Stimulated activated CD8-positive, alpha-beta memory T cell treated with anti-CD3 and anti-CD28 coated beads, Interleukin-7, amount 100 ng/mL, for 4 hours (primary cell): ENCODE measurements around the gene CCL11.

Experiments used
- DNase-seq, 2 donors: peaks; one replicate each; pipeline ENCODE4 v3.0.0-alpha.2; 2020; ENCODE audit warnings: low read depth in 2 of 2

The CCL11 gene

DNA sequence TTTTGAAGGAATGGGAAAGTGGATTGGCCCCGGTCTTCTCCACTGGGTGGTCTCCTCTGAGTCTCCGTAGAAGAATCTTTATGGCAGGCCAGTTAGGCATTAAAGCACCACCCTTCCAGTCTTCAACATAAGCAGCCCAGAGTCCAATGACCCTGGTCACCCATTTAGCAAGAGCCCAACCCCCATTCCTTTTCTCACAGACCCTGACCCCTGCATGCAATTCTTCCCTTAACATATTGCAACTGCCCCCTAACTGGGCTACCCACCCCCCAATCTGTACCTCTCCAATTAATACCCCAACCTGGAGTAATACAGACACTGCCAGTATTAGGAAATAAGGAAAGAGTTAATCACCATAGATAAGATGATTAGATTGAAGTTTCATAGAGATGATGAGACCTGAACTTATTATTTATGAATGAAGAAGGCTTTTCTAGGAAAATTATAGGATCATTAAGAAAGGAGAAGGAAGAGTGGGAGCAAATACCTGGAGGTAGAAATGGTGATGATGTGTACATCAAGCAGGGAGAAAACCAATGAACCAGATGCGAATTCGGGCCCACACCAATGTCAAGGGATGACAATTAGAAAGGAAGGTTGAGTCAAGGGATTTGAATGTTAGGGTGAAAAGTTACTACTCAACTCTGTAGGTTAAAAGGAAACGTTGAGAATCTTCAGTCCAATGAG is 28.1 kb upstream of the CCL11 start:
- no peak for DNase-seq

DNA sequence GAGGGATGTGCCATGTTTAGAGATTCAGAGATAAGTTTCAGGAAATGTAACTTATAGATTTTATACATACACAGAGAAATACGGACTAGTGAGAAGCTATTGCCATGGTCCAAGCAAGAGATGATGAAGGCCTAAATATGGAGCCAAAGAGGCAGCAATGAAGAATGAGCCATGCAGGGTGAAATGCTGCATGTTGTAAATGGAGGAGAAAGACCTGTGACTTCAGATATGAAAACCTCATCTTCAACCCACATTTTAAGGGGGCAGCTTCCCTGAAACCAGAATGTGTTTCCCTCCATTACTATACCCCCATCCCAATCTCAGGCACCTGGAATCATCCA is 27.6 kb upstream of the CCL11 start:
- DNase-seq = no peak

DNA sequence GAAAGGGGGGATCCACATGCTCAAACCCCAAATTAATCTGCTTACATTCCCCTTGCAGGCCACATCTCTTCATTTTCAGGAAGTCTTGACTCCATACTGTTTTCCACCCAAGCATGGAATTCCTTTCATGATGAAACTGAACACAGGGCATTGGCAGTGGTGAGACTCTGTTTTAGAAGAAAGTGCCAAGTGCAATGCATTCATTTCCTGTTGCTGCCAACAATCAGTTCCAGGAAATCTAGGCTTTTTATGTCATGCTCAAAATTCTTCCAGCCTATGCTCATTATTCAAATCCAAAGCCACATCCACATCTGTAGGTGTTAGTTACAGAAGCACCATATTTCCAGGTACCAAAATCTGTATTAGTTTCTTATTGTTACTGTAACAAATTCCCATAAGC is 26.4 kb upstream of the CCL11 start:
- no peak for DNase-seq

DNA sequence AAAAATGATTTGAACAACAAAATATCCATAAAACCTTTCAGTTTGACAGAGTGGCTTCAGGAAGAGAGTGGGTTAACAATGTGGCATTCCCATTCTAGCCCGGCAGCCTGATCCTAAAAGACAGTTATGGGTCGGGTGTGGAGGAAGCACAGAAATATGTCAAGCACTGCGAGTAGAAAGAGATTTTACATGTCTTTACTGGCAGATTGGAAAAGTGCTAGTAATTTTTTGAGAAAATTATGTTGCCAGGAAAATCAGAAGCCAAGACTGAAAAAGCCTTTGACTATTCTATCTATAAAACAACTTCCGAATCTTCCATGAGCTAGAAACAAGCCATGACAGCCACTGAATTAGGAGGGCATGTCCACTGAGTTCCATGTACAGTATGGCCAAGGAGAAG is 24.7 kb upstream of the CCL11 start:
- no peak for DNase-seq

DNA sequence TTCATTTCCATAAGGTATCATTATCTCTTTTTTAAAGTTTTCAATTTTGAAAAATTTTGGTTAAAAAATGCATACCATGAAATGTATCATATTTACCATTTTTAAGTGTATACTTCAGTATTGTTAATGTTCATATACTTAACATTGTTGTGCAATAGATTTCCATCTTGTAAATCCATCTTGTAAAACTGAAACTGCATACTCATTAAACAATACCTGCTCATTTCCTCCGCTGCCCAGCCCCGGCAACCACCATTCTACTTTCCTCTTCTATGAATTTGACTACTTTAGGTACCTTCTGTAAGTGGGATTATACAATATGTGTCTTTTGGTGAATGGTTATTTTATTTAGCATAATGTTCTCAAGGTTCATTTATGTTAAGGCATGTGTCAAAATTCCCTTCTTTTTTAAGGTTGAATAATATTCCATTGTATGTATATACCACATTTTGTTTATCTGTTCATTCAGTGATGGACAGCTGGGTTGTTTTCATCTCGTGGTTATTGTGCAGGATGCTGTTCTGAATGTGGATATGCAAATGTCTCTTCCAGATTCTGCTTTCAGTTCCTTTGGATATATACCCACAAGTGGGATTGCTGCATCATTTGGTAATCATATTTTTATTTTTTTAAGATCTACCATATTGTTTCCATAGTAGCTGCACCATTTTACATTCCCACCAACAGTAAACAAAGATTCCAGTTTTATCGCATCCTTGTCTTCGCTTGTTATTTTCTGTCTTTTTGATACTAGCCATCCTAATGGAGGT is 23.8 kb upstream of the CCL11 start:
- no peak for DNase-seq

DNA sequence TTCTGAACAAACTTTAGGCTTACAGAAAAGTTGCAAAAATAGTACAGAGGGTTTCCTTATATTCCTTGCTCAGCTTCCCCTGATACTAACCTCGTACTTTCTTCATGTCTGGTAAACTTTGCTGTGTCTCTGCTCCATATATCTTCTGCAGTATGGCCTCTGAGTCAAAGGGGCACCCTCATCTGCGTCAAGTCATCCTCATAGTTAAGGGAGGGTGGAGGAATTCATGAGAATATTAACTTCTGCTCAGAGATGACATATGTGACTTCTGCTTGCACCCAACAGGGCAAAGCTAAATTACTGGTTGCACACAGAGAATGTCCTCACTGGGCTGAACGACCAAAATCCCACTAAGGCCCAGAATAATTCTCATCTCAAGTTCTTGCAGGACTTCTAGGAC is 19.8 kb upstream of the CCL11 start:
- no peak for DNase-seq

DNA sequence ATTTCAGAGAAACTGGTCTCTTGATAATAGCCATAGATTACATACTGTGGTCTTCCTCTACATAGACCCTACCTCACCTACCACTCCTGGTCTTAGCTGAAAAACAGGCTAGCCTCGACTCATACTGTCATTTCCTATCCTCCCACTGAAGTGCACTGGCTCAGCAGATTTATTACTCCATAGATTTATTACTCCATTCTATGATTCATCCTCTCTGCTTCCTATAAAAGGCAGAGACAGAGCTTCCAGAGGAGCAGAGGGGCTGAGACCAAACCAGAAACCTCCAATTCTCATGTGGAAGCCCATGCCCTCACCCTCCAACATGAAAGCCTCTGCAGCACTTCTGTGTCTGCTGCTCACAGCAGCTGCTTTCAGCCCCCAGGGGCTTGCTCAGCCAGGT is 15.6 kb upstream of the CCL11 start, which contains the start of gene CCL7:
Gene CCL7, plus strand, starts transcription at position 253 of the 400 bp plus-strand sequence. Its CDS starts 70 bp downstream, at position 323.
- DNase-seq = no peak

DNA sequence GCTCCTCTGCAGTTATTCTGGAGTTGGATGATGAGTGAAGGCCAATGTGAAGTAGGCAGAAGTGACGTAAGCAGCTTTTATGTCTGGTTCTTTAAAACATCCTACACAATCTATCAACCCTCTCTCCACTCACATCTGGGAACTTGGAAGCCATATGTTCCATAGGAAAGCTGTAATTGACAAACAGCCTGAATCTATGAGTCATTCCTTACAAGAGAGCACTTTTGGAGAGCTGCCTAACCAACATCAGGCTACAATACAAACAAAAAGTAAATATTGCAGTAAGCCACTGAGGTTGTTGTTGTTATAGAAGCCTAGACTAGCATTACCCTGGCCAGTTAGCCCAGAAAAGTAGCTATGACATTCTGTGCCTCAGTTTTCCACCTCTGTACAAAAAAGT is 9.7 kb upstream of the CCL11 start:
- DNase-seq = no peak

DNA sequence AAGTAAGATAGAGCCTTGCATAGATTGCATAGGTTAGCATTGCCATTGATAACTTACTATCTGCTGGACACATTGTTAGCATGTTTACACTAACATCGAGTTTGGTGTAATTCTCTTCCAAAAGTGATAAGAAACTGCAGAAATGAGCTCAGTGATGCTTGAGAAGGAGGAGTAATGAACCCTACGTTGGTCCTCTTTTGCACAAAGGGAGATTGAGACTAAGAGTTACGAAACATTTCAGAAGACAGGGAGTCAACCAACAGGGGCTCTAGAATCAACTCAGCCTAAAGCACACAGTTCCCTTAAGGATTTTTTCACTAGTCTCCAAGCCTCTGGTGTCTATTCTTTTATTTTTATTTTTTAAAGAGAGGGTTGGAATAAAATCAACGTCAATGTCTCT is 8.7 kb upstream of the CCL11 start:
- DNase-seq = no peak

DNA sequence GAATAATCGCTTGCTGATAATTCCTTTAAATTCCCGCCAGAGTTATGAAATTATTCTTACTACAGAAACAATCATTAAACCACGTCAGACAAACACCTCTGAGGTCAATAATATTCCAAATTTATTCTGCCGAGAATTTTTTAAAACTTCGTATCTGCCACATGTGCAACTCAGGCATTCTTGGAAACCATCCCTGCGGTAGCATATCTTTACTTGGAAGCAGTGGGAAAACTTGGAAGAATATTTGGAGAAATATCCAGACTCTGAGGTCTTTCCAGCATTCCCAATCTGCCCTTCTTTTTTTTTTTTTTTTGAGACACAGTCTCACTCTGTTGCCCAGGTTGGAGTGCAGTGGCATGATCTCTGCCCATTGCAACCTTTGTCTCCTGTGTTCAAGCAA is 2.0 kb upstream of the CCL11 start:
- no peak for DNase-seq

DNA sequence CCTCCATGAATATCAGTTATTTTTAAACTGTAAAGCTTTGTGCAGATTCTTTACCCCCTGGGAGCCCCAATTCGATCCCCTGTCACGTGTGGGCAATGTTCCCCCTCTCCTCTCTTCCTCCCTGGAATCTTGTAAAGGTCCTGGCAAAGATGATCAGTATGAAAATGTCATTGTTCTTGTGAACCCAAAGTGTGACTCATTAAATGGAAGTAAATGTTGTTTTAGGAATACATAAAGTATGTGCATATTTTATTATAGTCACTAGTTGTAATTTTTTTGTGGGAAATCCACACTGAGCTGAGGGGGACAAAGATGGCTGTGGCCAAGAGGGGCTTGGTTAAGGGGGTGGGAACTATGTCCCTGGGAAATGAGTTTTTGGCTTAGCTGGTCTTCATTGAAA is 2.3 kb downstream of the CCL11 start:
- no peak for DNase-seq

DNA sequence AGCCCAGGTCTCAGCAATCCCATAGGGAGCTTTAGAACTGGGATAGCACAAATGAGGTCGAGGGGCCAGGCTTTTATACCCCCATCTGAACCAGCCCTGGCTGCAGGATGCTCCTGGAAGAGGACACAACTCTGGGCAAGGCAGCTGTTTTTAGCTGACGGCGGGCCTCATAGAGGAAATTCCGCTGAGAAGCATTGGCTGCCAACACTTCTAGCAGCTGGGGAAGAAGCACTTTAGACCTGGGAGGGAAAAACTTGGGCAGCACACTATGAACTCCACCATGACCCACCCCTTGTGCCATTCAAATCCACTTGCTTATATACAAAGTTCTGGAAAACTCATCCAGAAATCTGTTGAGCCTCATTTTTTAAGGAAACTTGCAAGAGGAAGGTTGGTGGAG is 5.0 kb downstream of the CCL11 start:
- no peak for DNase-seq

DNA sequence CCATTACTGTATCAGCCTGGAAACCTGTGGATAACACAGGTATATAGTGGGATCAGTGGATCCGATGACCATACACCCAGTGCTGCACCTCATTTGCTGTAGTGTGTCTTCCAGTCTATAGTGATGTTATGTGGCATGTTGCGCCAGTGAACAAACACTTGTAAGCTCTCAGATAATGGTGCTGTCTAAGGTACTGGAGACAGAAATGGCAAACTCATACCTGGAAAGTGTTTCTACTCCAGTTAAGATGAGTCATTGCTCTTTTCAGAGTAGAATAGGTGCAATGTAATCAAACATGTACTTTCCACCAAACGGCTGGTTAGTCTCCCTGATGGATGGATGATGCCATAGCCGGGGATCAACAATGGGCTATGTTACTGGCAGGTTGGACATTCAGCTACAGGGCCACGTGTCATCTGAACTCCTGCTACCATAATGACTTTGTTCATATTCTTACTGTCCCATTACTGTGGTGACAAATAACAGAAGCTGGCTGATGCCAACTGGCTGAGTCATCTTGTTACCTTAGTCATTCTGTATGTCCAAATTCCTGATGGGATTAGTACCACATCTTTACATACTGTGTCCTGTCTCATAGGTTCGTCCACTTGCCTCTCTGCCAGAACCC is 6.3 kb downstream of the CCL11 start:
- DNase-seq = no peak

DNA sequence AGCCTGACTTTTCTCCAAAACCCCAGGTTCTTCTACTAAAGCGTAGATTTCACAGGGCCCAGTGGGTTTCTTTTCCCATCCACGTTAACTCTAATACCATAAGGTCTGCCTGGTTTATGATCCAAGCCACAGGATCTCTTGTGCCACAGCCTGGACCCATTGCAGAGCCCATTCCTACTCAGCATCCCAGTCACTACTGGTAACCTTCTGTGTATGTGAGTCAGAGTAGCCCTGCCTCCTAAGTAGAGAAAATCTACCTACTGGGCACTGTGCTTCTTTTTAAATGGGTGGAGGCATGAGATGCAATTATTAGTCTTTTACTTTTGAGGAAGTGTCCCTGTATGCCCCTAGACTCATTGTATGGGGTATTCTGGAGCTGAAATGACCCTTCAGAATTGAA is 13.5 kb downstream of the CCL11 start:
- DNase-seq = no peak

DNA sequence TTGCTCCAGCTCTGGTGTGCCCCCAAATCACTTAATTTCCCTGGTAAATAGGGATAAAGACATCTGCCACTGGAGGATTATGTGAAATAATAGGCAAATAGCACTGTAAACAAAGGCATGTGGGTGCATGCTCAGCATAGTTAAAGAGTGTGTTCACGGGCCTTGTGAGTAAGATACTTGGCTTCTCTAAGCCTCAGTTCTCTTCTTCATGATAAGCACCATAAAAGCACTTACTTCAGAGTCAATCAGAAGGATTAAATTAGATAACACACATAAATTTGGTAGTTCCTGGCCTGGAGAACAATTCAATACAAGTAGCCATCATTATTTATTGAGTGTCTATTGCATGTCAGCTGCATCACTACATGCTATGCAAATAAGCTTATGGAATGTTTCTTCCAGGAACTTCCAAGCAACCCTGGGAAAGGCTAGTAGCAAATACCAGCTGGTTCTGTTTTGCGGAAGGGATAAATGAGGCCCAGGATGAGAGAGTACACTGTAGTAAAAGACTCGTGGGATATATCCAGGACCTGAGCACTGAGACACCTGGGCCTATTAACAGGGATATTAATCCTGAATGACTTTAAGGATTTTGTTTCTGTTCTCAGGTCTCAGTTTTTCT is 14.5 kb downstream of the CCL11 start:
- DNase-seq = no peak

DNA sequence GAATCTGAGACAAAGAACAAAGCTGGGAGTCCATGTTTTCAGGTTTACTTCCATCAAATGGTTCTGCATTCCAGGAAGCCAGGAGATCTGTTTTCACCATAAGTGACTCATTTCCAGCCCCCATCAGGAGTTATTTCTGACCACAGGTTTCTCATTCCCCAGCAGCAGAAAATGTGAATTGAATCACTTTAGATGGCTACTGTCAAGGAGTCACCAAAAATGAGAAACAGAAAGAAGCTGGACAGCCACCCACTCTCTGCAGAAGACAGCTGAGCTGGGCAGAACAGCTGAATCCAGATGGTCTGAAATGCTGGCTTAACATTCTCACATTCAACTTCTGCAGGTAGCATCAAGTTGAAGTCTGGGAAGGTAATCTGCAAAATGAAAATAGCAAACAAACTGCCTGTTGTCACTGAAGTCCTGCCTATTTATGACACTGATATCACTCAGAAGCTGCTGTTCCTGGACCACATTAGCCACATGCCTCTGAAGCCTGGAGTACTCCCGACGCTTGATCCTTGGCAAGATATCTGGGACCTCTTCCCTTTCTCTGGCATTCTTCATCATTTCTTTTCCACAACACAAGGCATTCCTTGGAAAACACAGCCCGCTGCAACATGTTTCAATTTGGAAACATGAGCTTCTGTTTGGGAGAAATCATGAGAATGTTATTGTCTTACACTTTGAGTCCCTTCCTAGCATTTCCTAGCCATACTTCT is 15.3 kb downstream of the CCL11 start:
- DNase-seq = no peak

DNA sequence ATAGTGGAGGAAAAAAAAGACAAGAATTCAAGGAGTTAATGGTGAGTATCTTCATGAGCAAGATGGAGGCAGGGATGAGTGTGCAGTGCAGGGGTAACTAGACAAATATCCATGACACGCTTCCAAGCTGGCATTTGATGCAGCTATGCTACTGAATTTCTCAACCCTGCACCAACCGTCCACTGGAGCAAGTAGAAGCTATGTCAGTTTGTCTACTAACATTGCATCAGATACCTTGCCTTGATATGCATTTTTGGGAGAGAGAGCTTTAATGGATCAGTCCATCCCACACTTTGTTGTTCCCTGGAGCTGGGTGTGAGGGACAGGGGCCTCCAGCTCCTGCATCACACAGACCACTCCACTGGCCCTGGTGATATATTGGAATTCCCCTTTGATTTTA is 16.4 kb downstream of the CCL11 start:
- no peak for DNase-seq

DNA sequence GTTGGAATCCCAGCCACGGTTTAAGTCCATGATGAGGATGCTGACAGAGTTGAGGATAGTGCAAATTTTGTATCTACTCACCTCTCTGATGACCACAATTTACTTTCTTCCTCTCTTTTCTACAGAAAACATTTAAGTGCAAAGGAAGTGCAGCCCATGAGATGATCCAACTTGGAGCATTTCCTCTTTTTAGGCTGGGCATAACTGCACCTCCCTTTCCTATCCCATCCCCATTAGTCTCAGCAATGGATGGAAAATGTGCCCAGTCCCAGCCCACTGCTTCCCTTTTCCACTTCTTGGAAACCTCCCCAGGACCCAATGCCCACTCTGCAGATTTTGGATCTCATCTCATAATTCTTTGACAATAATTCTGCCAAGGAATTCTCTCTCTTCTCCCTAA is 17.1 kb downstream of the CCL11 start:
- no peak for DNase-seq

DNA sequence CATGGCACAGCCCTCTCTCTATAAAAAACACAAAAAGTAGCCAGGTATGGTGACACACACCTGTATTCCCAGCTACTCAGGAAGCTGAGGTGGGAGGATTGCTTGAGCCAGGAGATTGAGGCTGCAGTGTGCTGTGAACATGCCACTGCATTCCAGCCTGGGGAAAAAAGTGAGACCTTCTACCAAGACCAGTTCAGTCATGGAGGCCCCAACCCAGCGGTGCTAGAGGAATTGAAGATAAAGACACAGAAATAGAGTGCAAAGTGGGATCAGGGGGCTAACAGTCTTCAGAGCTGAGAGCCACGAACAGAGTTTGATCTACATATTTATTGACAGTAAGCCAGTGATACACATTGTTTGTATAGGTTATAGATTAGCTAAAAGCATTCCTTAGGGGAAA is 18.1 kb downstream of the CCL11 start:
- no peak for DNase-seq

DNA sequence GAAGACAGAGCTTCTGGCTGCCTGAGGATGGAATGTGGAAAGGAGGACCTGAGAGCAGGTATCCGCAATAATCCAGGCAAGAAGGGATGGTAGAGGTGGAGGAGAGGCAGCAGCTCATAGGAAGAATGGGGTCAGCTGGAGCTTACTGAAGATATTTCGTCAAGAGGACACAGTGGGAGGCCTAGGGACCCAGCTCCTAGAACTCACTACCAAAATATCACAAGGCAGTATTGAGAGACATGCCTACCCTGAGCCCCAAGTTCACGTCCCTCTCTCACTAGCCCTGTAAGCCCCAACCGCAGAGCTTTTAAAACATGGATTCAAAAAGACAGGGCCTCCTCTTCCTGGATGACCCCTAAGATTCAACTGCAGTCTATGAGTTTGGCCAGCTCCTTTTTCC is 19.5 kb downstream of the CCL11 start:
- no peak for DNase-seq

DNA sequence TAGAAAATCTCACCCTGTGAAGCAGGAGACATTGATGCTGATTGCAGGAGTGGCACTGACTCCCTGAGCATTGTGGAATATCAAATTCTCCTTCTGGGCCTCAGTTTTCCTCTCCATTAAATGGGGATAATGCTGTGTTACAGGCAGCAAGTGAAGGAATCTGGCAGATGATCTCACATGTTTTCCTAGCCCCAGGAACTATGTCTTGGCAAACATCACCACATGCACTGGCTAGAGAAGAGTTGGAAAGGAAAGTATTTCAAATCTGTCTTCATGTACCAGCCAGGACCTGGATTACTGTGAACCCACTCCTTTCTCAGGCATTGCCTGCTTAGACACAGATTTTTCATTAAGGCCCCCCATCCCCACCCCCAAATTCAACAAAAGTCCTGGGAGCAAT is 20.1 kb downstream of the CCL11 start:
- no peak for DNase-seq

DNA sequence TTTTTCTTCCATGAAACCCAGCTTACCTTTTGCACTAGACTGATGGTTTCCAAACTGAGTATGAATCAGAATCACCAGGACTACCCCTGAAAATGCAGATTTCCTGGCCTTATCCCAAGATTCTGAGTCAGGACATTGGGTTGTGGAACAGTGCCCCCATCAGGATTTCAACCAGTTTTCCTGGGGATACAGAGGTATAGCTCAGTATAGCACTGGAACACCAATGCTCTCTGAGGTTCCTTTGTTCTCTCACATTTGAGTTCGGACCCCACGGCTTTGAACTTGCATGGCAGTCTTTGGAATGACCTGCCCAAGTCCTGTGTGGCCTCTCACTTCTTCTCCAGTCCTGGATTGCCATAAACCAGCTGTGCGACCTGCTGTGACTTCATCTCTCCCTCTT is 20.9 kb downstream of the CCL11 start:
- no peak for DNase-seq
